OCI-LY1 (cell line): Measurements from ENCODE around the gene DNAH8.

ENCODE experiments used
- EZH2 ChIP-seq: fragments of 200-600 bp; sonication (generic), shearing (Covaris generic); IDR thresholded peaks from 2 replicates; pipeline ENCODE4 v1.8.0; 2017; ENCODE audit warnings: borderline replicate concordance, mixed run types, mild to moderate bottlenecking, antibody characterized with exemption, low read length, moderate library complexity, mixed read lengths
- TF ChIP-seq, protein P1 (sequence below): fragments of 200-600 bp; sonication (generic), shearing (Covaris generic); IDR thresholded peaks from 2 replicates; pipeline ENCODE4 v1.5.1; 2017; ENCODE audit warnings: mild to moderate bottlenecking, antibody characterized with exemption, low read length, moderate library complexity, mixed read lengths

DNA sequence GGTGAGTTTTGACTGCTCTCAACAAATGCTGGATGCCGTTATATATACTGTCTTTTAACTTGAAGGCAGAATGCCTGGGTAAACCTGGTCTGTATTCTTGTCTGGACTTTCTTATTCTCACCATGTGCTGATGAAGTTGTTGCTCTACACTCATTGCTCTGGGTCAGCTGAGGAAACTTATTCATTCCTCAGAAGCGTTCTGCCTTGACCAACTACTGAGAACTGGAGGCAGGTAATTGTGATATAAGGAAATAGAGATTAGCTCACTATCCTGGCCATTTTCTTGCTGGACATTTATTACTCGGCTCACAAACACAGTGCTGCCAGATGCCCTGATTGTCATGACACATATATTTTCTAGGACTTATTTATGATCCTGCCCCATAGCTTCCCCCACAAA, 103.6 kb downstream of the DNAH8 start:
- TF ChIP-seq, protein P1, sequence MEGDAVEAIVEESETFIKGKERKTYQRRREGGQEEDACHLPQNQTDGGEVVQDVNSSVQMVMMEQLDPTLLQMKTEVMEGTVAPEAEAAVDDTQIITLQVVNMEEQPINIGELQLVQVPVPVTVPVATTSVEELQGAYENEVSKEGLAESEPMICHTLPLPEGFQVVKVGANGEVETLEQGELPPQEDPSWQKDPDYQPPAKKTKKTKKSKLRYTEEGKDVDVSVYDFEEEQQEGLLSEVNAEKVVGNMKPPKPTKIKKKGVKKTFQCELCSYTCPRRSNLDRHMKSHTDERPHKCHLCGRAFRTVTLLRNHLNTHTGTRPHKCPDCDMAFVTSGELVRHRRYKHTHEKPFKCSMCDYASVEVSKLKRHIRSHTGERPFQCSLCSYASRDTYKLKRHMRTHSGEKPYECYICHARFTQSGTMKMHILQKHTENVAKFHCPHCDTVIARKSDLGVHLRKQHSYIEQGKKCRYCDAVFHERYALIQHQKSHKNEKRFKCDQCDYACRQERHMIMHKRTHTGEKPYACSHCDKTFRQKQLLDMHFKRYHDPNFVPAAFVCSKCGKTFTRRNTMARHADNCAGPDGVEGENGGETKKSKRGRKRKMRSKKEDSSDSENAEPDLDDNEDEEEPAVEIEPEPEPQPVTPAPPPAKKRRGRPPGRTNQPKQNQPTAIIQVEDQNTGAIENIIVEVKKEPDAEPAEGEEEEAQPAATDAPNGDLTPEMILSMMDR, result no peak
- no peak for TF ChIP-seq EZH2
